ENCODE measurements around the gene SEPTIN11. TPM values are rescaled to one million over a fixed set of nuclear protein-coding genes. Genes with fewer than 3 reads are reported as not detected.

SEPTIN11 gene
- total and polyA plus RNA-seq, 9 of the 15 experiments (the other 6 are each of a cell fraction or from before 2014, with no cell fraction given) = 25.7 to 142 (median 84.3) TPM

DNA sequence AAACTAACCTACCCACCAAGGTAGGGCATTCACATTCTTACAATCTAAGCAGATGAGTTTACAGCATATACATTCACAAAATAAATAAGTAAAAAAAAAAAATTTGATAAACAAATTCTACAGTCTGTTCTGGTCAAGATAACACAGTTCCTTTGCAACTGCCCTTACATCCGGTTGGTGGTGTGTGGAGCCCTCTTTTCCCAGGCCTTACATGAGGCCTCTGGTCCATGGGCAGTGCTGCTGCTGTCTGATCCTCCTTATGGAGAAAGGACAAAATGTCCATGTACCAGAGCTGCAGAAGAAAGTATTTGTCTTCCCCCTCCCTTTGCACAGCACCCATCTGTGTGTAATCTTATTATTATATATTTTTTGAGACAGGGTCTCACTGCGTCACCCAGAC is 2.2 kb upstream of the SEPTIN11 start (continued):
- TF ChIP-seq, protein P1, sequence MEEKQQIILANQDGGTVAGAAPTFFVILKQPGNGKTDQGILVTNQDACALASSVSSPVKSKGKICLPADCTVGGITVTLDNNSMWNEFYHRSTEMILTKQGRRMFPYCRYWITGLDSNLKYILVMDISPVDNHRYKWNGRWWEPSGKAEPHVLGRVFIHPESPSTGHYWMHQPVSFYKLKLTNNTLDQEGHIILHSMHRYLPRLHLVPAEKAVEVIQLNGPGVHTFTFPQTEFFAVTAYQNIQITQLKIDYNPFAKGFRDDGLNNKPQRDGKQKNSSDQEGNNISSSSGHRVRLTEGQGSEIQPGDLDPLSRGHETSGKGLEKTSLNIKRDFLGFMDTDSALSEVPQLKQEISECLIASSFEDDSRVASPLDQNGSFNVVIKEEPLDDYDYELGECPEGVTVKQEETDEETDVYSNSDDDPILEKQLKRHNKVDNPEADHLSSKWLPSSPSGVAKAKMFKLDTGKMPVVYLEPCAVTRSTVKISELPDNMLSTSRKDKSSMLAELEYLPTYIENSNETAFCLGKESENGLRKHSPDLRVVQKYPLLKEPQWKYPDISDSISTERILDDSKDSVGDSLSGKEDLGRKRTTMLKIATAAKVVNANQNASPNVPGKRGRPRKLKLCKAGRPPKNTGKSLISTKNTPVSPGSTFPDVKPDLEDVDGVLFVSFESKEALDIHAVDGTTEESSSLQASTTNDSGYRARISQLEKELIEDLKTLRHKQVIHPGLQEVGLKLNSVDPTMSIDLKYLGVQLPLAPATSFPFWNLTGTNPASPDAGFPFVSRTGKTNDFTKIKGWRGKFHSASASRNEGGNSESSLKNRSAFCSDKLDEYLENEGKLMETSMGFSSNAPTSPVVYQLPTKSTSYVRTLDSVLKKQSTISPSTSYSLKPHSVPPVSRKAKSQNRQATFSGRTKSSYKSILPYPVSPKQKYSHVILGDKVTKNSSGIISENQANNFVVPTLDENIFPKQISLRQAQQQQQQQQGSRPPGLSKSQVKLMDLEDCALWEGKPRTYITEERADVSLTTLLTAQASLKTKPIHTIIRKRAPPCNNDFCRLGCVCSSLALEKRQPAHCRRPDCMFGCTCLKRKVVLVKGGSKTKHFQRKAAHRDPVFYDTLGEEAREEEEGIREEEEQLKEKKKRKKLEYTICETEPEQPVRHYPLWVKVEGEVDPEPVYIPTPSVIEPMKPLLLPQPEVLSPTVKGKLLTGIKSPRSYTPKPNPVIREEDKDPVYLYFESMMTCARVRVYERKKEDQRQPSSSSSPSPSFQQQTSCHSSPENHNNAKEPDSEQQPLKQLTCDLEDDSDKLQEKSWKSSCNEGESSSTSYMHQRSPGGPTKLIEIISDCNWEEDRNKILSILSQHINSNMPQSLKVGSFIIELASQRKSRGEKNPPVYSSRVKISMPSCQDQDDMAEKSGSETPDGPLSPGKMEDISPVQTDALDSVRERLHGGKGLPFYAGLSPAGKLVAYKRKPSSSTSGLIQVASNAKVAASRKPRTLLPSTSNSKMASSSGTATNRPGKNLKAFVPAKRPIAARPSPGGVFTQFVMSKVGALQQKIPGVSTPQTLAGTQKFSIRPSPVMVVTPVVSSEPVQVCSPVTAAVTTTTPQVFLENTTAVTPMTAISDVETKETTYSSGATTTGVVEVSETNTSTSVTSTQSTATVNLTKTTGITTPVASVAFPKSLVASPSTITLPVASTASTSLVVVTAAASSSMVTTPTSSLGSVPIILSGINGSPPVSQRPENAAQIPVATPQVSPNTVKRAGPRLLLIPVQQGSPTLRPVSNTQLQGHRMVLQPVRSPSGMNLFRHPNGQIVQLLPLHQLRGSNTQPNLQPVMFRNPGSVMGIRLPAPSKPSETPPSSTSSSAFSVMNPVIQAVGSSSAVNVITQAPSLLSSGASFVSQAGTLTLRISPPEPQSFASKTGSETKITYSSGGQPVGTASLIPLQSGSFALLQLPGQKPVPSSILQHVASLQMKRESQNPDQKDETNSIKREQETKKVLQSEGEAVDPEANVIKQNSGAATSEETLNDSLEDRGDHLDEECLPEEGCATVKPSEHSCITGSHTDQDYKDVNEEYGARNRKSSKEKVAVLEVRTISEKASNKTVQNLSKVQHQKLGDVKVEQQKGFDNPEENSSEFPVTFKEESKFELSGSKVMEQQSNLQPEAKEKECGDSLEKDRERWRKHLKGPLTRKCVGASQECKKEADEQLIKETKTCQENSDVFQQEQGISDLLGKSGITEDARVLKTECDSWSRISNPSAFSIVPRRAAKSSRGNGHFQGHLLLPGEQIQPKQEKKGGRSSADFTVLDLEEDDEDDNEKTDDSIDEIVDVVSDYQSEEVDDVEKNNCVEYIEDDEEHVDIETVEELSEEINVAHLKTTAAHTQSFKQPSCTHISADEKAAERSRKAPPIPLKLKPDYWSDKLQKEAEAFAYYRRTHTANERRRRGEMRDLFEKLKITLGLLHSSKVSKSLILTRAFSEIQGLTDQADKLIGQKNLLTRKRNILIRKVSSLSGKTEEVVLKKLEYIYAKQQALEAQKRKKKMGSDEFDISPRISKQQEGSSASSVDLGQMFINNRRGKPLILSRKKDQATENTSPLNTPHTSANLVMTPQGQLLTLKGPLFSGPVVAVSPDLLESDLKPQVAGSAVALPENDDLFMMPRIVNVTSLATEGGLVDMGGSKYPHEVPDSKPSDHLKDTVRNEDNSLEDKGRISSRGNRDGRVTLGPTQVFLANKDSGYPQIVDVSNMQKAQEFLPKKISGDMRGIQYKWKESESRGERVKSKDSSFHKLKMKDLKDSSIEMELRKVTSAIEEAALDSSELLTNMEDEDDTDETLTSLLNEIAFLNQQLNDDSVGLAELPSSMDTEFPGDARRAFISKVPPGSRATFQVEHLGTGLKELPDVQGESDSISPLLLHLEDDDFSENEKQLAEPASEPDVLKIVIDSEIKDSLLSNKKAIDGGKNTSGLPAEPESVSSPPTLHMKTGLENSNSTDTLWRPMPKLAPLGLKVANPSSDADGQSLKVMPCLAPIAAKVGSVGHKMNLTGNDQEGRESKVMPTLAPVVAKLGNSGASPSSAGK (IDR thresholded peaks at IDR 0.05) = peak; percentile 23; the same call in 1 of the 2 replicates
- TF ChIP-seq, protein P2, sequence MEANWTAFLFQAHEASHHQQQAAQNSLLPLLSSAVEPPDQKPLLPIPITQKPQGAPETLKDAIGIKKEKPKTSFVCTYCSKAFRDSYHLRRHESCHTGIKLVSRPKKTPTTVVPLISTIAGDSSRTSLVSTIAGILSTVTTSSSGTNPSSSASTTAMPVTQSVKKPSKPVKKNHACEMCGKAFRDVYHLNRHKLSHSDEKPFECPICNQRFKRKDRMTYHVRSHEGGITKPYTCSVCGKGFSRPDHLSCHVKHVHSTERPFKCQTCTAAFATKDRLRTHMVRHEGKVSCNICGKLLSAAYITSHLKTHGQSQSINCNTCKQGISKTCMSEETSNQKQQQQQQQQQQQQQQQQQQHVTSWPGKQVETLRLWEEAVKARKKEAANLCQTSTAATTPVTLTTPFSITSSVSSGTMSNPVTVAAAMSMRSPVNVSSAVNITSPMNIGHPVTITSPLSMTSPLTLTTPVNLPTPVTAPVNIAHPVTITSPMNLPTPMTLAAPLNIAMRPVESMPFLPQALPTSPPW (CRISPR knock-in tag; IDR thresholded peaks at IDR 0.05) = 0 out of 2 replicates have a peak, but pooled peaks have one; percentile 17
- TF ChIP-seq MXI1 (IDR thresholded peaks at IDR 0.05; ENCODE audit: low read depth, low read length) (no peak), HSF4 (CRISPR knock-in tag; IDR thresholded peaks at IDR 0.05; ENCODE audit: borderline replicate concordance) (no peak), POLR2AphosphoS5 (IDR thresholded peaks at IDR 0.05; ENCODE audit: control insufficient read depth, insufficient read depth, low read depth, low read length) (peak; percentile 30; the same call in 1 of the 2 replicates), CC2D1A (IDR thresholded peaks at IDR 0.05) (0 out of 2 replicates have a peak, but pooled peaks have one; percentile 26), ARID1B (IDR thresholded peaks at IDR 0.05) (0 out of 2 replicates have a peak, but pooled peaks have one; percentile 18), RCOR1 (IDR thresholded peaks at IDR 0.05; ENCODE audit: borderline replicate concordance in 1 of 2, low read depth in 2 of 2, low read length in 2 of 2) (peak in 1 of 2 experiments; percentile 11; a peak in 1 of 4 replicates), JUNB (CRISPR knock-in tag; conservative IDR thresholded peaks at IDR 0.05) (no peak)
